Stimulated activated CD8-positive, alpha-beta memory T cell treated with anti-CD3 and anti-CD28 coated beads, Interleukin-12 subunit alpha, Interleukin-12 subunit beta, amount 100 ng/mL, for 1 hour (primary cell): ENCODE data around the gene GRM8.

Source experiments
- DNase-seq: peaks from one replicate; pipeline ENCODE4 v3.0.0-alpha.2; 2020; ENCODE audit warnings: low read depth

Gene GRM8

DNA sequence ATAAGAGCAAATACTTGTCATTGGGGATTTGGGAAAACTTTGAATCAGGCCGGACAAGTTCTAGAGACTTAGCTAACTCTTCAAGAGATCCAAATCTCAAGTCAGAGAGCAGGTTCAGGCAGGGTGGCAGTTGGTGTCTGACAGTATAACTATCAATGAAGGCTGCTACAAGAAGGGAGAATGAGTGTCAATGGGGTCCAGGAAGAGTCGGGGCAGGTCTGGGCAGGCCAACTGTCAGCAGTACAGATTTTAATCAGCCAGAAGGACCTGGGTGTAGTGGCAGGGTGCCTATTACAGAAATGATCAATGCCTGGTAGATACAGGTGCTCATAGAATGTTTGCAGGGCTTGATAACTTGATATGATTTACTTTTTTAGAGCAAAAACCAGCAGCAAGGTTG, 751.1 kb downstream of the GRM8 start:
- no peak for DNase-seq

DNA sequence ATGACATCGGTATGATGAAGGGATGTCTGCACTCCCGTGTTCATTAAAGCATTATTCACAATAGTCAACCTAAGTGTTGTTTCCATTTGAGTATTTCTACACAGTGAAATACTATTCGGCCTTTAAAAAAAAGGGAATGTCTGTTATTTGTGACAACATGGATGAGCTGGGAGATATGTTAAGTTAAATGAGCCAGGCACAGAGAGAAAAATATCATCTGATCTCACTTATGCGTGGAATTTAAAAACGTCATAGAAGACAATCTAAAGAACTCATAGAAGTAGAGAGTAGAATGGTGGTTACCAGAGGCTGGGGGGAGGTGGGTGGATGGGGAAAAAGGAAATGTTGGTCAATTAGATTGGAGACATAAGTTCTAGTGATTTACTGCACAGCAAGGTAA, 753.3 kb downstream of the GRM8 start:
- DNase-seq = no peak

DNA sequence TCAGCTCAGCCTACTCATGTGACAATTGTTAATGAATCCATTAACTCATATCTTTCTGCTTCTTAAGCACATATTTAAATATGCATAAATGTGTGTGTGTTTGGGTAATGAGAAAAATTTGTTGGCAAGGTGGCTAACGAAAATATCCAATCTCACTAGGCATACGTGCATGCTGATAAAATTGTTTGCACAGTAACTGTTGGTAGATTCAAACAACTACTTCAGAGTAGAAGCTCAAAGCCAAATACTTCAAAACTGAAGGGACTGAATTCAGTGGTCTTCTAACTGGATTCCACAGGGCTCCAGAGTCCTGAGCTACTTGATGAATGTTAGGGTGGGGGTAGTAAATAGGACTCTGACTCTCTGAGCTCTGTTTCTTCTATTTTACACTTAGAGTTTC, 757.0 kb downstream of the GRM8 start:
- DNase-seq = no peak

DNA sequence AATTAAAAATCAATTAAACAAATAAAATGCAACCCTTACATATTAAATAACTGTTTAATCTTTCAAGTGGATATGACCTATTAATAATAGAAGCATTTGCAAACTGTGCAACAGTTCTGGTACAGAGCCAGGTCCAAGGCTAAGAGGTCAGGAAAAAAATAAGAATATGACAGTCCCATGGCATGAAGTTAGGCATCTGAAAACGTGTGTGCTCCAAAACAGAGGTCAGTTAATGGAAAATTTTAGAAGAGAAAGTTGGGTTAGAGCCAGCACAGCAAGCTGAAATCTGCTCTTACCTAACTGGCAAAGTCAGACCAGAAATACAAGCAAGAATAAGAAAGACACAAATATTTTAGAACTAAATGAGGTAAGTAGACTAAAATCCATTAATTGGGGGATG, 757.7 kb downstream of the GRM8 start:
- DNase-seq = no peak

DNA sequence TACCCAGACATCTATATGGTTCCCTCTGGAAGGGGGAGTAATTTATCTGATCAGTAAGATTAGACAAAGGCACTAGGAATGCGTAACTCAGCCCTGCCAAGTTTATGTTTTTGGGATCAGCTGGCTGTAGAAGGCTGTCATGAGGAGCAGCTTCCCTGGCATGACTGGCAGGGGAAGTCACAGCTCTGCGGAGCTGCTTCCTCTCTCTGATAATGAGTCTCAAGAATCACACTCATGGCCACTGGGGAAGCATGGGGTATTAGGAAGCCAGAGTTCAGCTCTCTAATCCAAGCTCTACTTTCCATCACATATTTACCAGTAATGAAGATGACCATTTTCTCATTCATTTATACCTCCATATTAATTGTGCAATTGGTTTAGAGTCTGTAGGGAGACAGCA, 758.9 kb downstream of the GRM8 start:
- no peak for DNase-seq

DNA sequence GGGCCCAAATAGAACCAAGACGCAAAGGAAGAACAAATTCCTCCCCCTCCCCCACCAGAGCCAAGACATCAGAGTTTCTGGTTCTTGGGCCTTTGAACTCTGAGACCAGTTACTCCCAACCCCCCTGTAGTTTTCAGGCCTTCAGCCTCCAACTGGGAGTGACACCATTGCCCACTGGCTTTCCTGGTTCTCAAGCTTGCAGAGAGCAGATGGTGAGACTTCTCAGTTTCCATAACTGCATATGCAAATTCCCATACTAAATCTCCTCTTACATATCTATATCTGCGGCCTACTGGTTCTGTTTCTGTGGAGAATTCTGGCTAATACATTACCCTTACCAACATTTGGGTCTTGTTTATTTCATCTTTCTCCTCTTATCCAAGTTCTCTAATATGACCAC, 762.9 kb downstream of the GRM8 start:
- DNase-seq = no peak

DNA sequence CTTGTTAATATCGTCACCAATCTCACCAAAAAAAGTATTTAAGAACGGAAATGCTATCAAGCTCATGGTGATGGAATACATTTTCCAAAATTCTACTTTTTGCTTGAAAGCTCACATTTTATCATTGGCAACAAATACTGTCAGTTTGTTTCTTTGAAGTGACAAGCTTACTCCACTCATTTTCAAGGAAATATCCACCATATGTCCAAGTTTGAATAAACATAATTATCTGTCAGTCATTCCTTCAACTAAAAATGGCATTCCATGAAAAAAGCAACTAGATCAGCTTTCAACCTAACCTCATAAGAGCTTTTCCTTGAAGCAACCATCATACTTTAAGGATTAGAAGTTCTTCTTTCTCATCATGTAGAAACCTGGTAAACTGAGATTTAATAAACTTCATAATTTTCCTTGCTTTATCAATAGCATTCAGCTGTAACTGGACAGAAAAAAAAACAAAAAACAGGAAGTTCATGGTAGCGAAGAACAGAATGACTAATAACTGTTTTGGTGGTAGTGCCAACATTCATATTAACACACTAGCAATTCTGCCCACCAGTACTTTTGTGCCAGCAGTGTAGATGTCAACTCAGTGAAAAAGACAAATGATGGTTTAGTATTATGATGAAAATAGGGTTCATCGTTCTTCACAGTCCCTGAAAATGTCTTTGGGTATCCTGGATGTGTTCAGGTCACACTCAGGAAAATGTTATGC, 764.9 kb downstream of the GRM8 start:
- DNase-seq = no peak

DNA sequence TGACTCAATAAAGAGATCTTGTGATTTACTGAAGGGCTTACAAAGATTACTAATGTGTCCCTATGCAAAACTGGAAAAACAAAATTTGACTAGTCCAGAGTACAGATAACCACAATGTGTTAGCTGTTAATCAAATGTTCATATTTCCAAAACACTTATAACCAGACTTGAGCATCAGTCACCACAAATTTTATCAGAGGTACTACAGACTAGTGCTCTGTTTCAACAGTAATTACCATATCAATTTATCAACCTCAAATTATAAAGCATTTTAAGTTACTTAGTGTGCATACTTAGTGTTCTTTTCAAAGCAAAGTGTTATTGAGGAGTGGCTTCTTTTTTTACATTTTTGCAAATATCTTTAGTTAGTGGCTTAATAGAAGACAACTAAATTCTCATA, 765.9 kb downstream of the GRM8 start:
- DNase-seq = no peak

DNA sequence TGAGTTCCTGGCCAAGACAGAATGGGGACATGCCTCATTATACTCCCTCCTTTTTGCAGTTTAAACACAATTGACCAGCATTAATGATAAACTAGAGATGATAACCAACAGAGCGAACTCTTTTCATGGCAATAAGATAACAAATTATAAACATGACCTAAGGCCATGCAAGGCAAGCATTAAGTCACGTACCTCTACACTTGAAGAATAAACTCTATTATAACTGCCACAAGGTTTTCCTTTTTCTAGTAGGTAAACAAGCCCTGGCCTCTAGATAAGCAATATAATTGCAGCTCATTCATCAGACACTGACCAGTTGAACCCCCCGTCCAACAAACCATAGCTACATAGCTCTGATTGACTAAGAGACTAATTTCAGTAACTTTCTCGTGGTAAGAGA, 767.0 kb downstream of the GRM8 start:
- DNase-seq = no peak

DNA sequence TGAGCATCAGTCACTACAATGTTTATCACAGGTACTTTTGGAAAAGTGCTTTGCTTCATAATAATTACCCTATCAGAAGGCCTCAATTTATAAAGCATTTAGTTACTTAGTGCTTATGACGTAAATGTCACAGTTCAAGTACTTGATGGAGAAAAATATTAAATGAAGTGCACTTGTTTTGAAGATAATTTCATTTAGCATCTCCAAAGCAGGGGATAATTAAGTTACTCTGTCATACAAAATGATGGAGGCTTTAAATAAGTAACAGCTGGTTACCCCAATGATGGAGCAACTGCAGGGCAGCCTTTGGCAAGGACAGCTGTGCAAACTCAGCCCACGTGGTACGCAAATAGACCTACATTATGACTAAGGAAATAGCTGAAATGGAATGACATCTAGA, 768.8 kb downstream of the GRM8 start:
- no peak for DNase-seq

DNA sequence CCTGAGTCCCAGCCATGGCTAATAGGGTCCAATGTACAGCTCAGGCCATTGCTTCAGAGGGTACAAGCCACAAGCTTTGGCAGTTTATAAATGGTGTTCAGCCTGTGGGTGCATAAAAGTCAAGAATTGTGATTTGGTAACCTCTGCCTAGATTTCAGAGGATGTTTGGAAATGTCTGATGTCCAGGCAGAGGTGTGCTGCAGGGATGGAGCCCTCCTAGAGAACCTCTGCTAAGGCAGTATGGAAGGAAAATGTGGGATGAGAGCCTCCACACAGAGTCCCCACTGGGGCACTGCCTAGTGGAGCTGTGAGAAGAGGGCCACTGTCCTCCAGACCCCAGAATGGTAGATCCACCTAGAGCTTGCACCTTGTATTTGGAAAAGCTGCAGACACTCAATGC, 779.9 kb downstream of the GRM8 start:
- DNase-seq = no peak

DNA sequence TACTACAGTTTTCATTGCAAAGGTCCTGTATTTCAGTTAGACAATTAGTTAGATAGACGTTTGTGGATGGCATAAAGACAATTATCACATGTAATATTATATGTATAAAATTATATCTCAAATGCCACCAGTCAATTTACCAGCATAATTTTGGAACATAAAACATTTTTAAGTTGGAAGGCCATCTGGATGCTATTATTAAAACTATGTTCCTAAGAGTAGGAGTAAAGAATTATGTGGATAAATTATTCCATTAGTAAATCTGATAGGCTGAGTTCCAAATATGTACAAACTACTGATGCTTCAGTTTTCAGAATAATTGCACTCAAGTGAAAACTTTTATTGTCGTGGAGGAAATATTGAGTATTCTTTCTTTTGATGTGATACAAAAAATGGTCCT, 790.3 kb downstream of the GRM8 start:
- no peak for DNase-seq

DNA sequence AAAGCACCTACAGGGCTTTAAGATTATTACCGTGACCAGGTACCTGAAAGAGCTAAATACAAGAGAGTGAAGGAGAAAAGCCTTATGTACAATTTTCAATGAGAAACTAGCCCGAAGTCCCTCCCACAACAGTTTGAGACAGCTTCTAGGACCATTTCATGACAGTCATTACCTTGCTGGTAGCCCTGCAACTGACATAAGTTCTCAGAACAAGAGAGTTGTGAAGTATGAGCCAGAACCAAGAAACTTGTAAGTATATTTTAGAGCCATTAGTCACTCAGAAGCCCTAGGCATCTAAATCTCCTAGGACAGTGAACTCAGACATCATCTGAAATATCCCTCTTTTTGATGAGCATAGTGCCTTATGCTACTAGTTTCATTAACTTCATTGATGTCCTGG, 792.1 kb downstream of the GRM8 start:
- no peak for DNase-seq

DNA sequence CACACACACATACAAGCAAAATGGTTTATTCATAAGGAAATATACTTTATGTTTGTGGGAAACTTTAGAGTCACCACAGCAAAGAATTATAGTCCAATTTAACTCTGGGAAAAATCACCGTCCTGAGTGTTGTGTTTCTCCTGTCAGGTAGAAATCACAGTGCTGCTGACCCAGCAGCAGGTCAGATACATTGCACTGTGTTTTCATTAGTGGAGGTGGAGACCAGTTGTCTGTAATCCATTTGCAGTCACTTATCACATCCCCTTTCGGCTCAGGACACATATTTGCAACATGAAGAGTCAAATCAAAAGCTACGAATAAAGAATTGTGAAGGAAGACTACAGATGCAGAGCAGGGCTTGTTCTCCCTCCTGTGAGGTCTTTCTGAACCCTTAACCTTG, 799.6 kb downstream of the GRM8 start:
- no peak for DNase-seq

DNA sequence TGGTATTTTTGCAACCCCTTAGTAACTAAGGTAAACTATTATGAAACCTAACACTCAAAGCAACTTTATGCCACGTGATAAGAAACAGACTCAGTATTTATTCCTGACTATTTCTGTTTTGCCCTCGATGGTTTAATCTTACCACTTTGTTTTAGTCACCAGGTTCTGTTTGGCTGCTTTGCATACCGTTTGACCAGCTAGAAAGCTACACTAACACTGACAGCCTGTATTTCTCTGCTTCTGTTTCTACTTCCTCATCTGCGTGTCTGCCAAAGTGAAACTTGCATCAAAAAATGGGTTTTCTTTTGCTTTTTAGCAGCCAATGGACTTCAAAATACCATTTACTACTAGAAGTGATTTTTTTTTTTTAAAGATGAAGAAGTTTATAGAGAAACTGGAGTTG, 802.5 kb downstream of the GRM8 start:
- no peak for DNase-seq

DNA sequence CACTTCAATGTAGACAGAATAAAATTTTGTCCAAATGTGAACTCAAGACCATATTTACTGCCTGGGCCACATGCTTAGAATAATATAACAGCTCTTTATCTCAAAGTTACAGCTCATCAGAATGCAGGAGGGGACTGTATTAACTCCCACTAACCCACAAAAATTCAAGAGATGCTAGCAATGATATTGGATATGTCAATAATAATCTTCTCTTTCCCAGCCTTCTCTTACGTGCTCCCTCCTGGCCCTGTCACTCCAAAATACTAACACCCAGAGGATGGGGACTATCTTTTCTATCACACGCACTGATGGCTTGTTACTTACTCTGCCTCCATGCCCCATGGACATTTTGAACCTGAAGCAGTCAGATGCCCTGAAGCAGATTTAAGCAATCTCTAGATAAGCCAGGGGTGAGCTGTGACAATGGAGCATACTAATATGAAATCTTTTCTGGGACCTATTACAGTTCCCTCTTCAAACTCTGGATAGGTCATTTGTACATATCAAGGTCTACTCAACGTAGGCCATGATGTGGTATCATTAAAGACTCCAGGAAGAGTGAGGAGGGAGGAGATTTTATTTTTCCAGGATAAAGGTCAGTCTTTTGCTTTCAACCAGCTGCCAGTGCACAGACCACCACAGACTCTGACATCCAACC, 803.0 kb downstream of the GRM8 start:
- DNase-seq = no peak

DNA sequence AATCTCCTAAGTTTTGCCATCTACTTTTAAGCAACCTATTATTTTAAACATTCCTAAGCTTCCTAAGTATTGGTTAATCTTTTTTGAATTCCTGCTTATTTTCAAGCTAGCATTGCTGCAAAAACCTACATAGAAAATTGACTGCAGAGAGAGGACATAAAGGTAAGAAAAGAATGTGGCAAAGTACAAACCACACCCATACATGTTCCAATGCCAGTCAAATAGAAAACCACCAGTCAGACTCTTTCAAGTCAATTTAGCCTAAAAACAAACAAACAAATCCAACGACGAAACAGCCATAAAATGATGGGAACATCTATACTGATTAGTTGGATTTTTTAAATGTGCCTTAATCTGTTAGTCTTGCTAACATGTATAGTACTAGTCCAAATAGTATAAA, 804.8 kb downstream of the GRM8 start:
- DNase-seq = no peak

DNA sequence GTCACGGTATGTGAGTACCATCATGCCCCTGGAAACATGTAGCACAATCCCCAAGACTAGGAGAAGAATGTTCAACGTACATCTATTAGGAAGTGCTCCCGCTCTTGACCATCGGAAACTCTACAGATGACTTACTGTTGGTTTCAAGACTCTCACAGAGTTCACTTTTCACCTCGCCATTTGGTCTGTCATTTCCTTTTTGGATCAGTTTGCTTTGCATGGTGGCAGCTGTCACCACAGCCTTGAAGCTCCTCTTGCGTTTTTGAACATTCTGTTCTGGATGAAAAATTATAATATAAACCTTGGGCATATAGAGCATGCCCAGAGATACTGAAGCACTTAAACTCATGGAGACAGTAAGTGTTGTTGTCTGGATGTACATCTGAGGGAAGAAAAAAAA, 806.8 kb downstream of the GRM8 start:
- no peak for DNase-seq

DNA sequence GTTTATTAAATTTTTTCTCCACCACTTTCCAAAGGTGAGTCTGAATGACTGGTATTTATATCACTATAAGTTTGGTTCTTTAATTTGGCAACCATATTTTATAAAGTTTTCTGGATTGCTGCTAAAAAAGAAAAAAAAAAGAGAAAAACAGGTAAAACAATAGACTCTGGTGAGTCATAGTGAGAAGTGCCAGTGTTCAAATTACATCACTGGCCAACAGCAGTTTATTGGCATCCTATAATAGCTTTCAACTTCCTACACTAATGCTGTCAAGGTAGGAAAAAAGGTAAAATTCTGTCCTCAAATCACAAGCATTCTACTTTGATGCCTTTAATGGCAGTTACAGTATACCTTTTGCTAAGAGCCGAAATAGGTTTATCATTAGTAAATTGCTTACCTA, 808.8 kb downstream of the GRM8 start:
- no peak for DNase-seq

DNA sequence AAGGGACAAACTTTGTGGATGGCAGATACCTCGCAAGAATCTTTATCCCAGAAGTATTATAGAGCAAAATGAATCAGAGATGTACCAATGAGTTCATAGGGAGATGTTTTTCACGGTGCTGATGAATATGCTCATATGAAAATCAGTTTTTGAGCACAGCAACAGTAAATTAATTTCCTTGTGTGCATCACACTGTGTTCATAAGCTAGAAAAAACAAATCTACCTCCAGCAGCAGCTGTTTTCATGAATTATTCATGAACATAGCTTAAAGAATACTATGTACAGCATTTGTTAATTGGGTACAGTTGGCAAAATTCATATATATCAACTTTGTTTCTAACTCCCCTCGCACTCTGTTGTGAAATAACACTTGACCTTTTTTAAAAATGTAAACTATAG, 809.8 kb downstream of the GRM8 start:
- no peak for DNase-seq

DNA sequence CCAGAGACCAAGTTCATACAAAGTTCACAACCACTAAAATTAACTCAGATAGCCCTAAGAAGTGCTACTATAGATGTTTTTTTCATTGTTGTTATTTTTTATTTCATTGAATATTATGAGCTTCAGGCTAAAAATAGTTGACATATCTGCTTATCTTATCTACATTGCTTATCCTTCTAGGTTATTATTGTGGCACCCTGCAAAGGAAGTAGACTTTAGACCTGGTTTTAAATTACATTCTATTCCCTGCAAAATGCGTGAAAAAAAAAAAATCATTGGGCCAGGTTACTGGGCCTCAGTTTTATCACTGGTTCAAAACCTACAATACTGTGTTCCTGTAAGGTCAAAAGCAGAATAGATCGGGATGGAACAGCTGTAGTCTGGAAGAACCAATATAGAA, 811.0 kb downstream of the GRM8 start:
- no peak for DNase-seq

DNA sequence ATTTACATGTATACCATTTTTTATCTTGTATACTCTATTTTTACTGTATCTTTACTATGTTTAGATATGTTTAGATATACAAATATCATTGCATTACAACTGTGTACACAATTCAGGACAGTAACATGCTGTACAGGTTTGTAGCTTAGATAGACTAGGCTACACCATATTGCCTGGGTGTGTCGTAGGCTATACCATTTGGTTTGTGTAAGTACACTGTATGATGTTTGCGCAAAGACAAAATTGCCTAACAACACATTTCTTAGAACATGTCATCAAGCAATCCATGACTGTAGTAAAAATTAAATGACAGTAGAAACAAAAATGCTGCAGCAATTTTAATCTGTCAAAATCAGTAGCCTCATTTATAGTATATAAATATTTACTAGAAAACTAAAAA, 812.2 kb downstream of the GRM8 start:
- no peak for DNase-seq

DNA sequence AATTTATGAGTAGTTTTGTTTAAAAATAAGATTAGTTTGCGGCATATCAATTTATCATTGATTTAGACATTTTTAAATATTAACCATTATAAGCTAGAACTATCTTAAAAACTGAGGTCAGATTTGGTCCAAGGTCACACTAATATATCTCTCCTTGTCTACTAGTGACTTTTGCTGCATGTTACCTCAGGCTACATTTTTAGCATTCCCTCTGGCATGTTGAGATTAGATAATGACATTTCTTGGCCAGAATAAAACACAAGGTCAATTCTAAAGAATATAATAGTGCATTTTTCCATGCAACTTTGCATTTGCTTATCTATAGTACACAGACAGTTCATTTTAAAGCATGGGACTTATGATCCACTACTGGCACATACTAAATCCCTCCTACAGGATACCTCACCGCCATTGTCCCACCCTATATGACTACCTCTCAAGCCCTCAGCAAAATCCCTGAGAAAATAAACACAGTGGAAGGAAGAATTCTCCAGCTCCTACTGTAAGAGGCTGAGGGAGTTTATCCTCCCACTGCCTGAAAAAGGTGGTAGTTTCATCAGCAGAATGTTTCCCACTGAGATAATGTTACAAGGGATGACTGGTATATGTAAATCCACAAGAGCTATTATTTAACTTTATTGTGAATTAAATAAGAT, 816.4 kb downstream of the GRM8 start:
- DNase-seq = no peak

DNA sequence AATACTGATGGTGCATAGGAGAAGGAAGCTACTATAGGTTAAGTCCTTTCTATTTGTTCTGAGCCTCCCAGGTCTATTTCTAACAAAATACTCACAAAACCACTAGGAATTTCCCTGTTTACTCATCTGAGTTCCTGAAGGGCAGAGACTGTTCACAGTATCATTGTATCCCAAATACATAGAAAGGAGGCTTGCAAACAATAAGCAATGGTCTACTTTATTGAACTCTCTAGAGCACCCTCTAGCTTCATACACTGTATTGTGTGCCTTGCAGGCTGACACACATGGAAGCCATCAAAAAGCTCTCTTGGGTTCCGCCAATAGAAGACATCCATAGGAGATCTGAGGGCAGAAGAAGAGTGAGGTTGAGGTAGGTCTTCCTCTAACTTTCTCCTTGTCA, 826.1 kb downstream of the GRM8 start:
- DNase-seq = no peak
